WI38 (cell line): ENCODE measurements around the gene ADAD2.

Experiments used
- H3K4me3 ChIP-seq: 2 replicates; pipeline ENCODE4 v1.5.1; 2011; ENCODE audit warnings: low read depth, mild to moderate bottlenecking, control low read depth, low read length
- TF ChIP-seq, protein P1 (sequence below): IDR thresholded peaks from 2 replicates; pipeline ENCODE4 v1.5.1; 2012; ENCODE audit warnings: low read depth, mild to moderate bottlenecking, control low read depth, low read length

Gene ADAD2

DNA sequence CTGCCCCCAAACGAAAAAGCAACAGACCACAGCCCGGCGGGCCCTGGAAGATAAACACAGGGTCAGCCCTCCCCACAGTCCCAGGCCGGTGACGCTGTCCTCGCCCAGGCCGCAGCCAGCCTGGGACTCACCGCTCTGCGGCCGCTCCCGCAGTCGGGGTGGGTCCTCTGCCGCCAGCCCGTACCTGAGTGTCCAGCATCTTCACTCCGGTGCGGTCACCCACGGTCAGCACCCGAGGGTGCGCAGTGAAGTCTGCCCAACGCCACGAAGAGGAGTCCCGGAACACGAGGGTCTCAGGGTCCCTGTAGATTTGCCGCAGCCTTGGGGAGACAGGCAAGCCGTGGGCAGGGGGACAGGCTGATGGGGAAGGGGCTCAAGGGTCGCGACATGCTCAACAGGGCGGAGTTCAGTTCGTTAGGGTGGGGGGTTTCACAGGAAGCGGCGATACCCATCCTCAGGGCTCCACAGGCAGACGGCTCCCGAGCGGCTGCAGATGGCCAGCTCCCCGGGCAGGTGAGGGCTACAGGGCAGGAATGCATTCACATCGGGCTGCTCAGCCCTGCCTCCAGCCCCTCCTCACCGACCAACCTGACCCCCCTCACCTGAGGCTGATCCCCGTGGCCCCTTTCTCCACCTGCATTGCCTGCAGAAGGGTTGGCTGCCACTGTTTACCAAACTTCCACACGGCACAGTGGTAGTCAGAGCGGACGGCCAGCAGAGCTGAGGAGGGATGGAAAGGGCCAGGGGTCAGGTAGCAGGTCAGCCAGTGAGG is 9.6 kb upstream of the ADAD2 start:
- TF ChIP-seq, protein P1, sequence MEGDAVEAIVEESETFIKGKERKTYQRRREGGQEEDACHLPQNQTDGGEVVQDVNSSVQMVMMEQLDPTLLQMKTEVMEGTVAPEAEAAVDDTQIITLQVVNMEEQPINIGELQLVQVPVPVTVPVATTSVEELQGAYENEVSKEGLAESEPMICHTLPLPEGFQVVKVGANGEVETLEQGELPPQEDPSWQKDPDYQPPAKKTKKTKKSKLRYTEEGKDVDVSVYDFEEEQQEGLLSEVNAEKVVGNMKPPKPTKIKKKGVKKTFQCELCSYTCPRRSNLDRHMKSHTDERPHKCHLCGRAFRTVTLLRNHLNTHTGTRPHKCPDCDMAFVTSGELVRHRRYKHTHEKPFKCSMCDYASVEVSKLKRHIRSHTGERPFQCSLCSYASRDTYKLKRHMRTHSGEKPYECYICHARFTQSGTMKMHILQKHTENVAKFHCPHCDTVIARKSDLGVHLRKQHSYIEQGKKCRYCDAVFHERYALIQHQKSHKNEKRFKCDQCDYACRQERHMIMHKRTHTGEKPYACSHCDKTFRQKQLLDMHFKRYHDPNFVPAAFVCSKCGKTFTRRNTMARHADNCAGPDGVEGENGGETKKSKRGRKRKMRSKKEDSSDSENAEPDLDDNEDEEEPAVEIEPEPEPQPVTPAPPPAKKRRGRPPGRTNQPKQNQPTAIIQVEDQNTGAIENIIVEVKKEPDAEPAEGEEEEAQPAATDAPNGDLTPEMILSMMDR: no peak
- no peak overlapping the region for H3K4me3 ChIP-seq

DNA sequence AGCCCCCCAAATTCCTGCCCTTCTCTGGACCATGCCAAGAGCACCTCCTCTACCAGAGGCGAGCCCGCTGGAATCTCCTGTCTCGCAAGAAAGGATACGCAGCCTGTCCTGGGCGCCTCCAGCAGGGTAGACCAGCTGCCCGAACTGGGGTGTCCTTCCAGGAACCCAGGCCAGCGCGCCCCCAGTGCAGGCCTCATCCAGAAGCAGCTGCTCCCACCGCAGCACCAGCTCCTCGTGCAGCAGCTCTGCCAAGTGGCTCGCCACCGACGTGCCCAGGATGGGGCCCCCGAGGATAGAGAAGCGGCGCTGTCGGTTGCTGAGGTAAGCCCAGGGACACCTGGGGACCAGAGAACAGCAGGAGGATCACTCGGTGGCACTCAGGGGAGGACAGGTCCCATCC is 8.9 kb upstream of the ADAD2 start:
- no peak overlapping the region for H3K4me3 ChIP-seq
- TF ChIP-seq, protein P1: no peak

DNA sequence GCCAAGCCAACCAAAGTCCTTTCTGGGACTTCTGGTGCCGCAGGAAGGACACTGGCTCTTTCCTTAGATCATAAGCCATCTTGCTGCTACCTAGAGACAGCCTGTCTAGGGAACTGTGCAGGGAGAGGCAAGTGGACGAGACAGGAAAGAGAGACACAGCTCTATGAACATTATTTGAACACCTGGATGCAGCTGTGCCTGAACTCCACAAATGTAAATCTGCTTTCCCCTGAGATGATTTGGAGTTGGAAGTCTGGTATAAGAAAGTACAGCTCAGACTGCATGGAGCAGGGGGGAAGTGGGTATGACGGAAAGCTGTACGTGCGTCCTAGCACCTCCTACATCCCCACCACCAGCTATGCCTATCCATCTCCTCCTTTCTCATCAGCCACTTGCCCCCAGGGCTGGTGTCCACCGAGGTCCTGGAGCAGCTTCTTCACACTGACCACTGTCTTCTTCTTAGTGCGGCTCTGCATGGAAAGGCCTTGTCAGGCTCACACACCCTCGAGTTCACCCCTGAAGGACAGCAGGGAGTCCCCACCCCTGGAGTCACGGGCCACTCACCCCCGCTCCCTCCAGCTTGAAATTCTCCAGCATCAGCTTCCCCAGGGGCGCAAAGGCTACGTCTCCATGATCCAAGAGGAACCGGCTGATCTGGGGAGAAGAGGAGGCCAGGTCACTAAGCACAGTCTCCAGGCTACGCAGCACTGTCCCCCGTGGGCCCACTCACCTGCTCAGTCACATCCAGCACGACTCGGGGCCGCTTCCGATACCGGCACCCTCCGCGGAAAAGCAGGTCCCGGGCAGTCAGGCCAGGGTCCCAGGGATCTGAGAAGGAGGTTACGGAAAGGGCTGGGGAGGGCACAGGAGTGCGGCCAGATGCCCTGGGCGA is 8.0 kb upstream of the ADAD2 start:
- TF ChIP-seq, protein P1: no peak
- H3K4me3 ChIP-seq: no peak overlapping the region

DNA sequence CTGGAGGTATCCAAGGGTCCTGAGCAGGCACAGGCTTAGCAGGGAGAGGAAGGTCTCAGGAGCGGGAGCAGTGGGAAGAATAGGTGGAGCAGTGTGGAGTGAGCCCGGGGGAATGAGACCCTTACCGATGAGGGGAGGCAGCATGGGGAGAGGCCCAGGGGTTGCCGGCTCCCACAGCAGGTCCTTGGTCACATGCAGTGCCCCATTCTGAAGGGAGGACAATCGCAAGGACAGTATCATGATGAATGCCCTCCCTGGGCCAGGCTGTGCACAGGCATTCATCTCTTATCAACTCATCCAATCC is 7.4 kb upstream of the ADAD2 start:
- TF ChIP-seq, protein P1: no peak
- no peak overlapping the region for H3K4me3 ChIP-seq

DNA sequence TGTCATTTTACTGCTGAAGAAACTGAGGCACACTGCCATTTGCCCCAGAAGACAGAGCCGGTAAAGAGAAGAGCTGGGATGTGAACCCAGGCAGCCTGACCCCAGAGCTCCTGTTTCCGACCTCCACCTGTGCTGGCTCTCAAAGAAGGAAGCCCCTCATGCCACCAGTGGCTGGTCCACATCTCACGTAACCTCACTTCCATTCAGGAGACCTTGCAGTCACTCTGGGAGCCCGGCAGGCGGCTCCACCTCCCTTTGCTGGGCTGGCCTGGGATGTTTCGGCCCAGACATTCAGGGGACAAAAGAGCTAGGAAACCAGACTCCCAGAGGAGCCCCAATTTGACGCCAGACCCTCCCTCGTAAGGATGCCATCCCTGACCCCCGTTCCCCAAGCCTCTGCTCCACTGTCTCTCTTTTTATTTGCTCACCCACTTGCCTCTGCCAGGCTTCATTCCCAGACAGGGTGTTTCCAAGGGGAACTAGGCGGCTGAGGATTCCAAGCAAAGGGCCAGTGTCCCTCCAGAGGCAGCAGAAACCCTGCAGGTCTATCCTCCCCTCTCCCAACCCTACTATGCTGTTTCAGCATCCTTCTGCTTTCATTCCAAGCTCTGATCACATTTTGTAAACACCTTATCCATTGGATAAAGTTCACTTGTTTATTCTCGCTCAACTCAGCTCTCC is 6.9 kb upstream of the ADAD2 start:
- TF ChIP-seq, protein P1: no peak
- no peak overlapping the region for H3K4me3 ChIP-seq

DNA sequence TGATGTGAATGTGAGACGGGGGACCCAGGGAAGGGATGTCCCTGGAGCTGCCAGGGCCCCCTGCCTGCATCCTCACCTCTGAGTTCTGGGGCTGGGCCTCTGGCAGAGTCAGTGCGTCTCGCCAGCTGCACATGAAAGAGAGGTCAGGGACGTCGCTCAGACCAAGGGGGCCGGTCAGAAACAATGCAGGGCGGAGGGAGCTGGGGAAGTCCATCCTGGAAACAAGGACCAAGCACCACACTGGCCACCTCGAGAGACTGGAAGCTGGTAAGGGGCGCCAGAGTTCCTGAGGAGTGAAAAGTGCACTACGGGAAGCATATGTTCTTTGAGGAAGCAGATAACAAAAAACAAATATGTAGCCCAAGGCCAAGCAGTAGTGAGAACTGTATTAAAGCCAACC is 6.2 kb upstream of the ADAD2 start:
- TF ChIP-seq, protein P1: no peak
- H3K4me3 ChIP-seq: no peak overlapping the region
